Endodermal cell (in vitro differentiated cells): ENCODE measurements around the gene CLBA1. TPM values are rescaled to one million over a fixed set of nuclear protein-coding genes. Genes with fewer than 3 reads are reported as not detected.

Source experiments
- DNase-seq: peaks from one replicate; pipeline ENCODE4 v3.0.0-alpha.2; 2017
- H3K27ac ChIP-seq: 2 replicates; pipeline ENCODE4 v1.5.1; 2013; ENCODE audit warnings: mild to moderate bottlenecking, low read depth, low read length, moderate library complexity
- H3K27me3 ChIP-seq: 2 replicates; pipeline ENCODE4 v1.6.1; 2013; ENCODE audit warnings: mild to moderate bottlenecking, low read length, moderate library complexity; ENCODE audit not compliant: insufficient read depth, control insufficient read depth, poor library complexity, severe bottlenecking
- H3K36me3 ChIP-seq: 2 replicates; pipeline ENCODE4 v1.7.0; 2013; ENCODE audit warnings: mild to moderate bottlenecking, low read length, moderate library complexity; ENCODE audit not compliant: control insufficient read depth, insufficient read depth
- H3K4me1 ChIP-seq: one replicate; pipeline ENCODE4 v1.7.0; 2013; ENCODE audit warnings: low read length; ENCODE audit not compliant: control insufficient read depth, insufficient read depth
- H3K4me3 ChIP-seq: 2 replicates; pipeline ENCODE4 v1.5.1; 2013; ENCODE audit warnings: mild to moderate bottlenecking, low read length, moderate library complexity
- H3K9ac ChIP-seq: 2 replicates; pipeline ENCODE4 v1.6.1; 2013; ENCODE audit warnings: mild to moderate bottlenecking, low read length, moderate library complexity; ENCODE audit not compliant: poor library complexity, severe bottlenecking; ENCODE audit errors: extremely low read depth
- H3K9me3 ChIP-seq: 2 replicates; pipeline ENCODE4 v1.6.1; 2013; ENCODE audit warnings: mild to moderate bottlenecking, low read length, moderate library complexity; ENCODE audit not compliant: control insufficient read depth
- H3K27ac Mint-ChIP-seq: 2 replicates; pipeline ENCODE4 v1.8.0; 2020; ENCODE audit warnings: mixed read lengths
- H3K27me3 Mint-ChIP-seq: 2 replicates; pipeline ENCODE4 v1.8.0; 2021; ENCODE audit warnings: mild to moderate bottlenecking, mixed read lengths; ENCODE audit not compliant: insufficient read depth
- H3K36me3 Mint-ChIP-seq: 2 replicates; pipeline ENCODE4 v1.8.0; 2020; ENCODE audit warnings: low read depth, mixed read lengths
- H3K4me1 Mint-ChIP-seq: 2 replicates; pipeline ENCODE4 v1.8.0; 2020; ENCODE audit warnings: mixed read lengths
- H3K4me3 Mint-ChIP-seq: 2 replicates; pipeline ENCODE4 v1.8.0; 2020; ENCODE audit warnings: mild to moderate bottlenecking, moderate library complexity, mixed read lengths
- H3K9me3 Mint-ChIP-seq: 2 replicates; pipeline ENCODE4 v1.8.0; 2020; ENCODE audit warnings: mild to moderate bottlenecking, mixed read lengths
- CTCF ChIP-seq: fragments of 200-600 bp; sonication (generic); conservative IDR thresholded peaks from 2 replicates; pipeline ENCODE4 v1.5.0; 2021; ENCODE audit warnings: antibody characterized with exemption, mild to moderate bottlenecking
- WGBS, 2 experiments: methylation state at CpG; one replicate each; pipeline versions ENCODE4 v1.1.5 to v1.1.7; 2013; ENCODE audit warnings: missing lambda C conversion rate in 2 of 2, mixed read lengths in 1 of 2; ENCODE audit not compliant: insufficient coverage in 1 of 2, insufficient read length in 1 of 2; 5-methylcytosine and 5-hydroxymethylcytosine counted together
- total RNA-seq, 2 donors: library from RNA; stranded (reverse); fragmentation: NEBNext Ultra II Directional in 1 of 2; extraction: Animal tissue kit (Norgen Biotek cat#: 25700) in 1 of 2; gene quantifications; 2 replicates in 1 of 2; 3 replicates in 1 of 2; pipeline ENCODE4 v1.2.1, GENCODE V29; 2021

CLBA1 gene
- total RNA-seq, 2 donors from 2014 or later: 11.2 to 12.5 TPM

DNA sequence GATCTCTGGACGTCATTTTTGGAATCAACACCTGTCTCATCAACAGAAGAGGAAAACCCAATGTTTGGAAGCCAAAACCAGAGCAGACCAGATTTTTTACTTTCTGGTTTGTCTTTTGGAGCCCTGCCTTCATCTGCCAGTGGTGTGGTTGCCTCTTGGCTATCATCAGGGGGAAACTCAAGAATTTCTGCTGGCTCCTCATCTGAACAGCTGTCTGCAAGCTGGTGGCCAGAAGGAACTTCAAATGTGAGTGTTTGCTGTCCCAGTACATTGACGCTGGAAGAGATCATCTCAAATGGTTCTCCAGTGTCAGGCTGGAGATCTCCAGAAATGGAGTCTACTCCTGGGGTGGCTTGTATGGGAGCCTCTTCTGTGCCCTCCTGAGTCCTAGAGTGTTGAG lies 47.2 kb upstream of the CLBA1 start:
- no peak for TF ChIP-seq CTCF
- Histone ChIP-seq H3K9ac (no peak overlapping the region), H3K36me3 (no peaks in the 10 kb centered on the region), H3K4me1 (no peaks in the 10 kb centered on the region), H3K4me3 (no peak overlapping the region), H3K27me3 (peaks cover 52% of the 10 kb centered on the region), H3K9me3 (no peaks in the 10 kb centered on the region), H3K27ac (no peak overlapping the region)
- 84 to 92% methylated on average over 1 to 2 of the region's 2 CpGs for WGBS, 2 experiments
- peaks cover 58% of the 10 kb centered on the region for H3K27me3 Mint-ChIP-seq
- peak; percentile 17 for DNase-seq
- no peaks in the 10 kb centered on the region for H3K4me1 Mint-ChIP-seq
- H3K27ac Mint-ChIP-seq: no peak overlapping the region
- no peak overlapping the region for H3K4me3 Mint-ChIP-seq
- no peaks in the 10 kb centered on the region for H3K9me3 Mint-ChIP-seq
- no peaks in the 10 kb centered on the region for H3K36me3 Mint-ChIP-seq

GRCh38 chr14:104938960-104939359 lies 46.6 kb upstream of the CLBA1 start:
- H3K4me1 ChIP-seq: no peaks in the 10 kb centered on the region
- no peaks in the 10 kb centered on the region for H3K36me3 Mint-ChIP-seq
- H3K9ac ChIP-seq: no peak overlapping the region
- peak; percentile 17 for DNase-seq
- H3K27me3 Mint-ChIP-seq: peaks cover 58% of the 10 kb centered on the region
- WGBS, 2 experiments: 82% methylated on average over 1 of the region's 1 CpG; no CpG with 5 or more reads in 1 of the 2 experiments
- H3K9me3 Mint-ChIP-seq: no peaks in the 10 kb centered on the region
- no peak overlapping the region for H3K4me3 ChIP-seq
- H3K27ac Mint-ChIP-seq: no peak overlapping the region
- H3K27ac ChIP-seq: no peak overlapping the region
- H3K9me3 ChIP-seq: no peaks in the 10 kb centered on the region
- H3K4me1 Mint-ChIP-seq: no peaks in the 10 kb centered on the region
- no peaks in the 10 kb centered on the region for H3K36me3 ChIP-seq
- no peak for TF ChIP-seq CTCF
- H3K27me3 ChIP-seq: peaks cover 52% of the 10 kb centered on the region
- H3K4me3 Mint-ChIP-seq: no peak overlapping the region

GRCh38 chr14:104939666-104940410 lies 45.8 kb upstream of the CLBA1 start:
- Histone ChIP-seq H3K4me3 (no peak overlapping the region), H3K9me3 (no peaks in the 10 kb centered on the region), H3K36me3 (no peaks in the 10 kb centered on the region), H3K27me3 (peaks cover 43% of the 10 kb centered on the region), H3K9ac (no peak overlapping the region), H3K4me1 (no peaks in the 10 kb centered on the region), H3K27ac (no peak overlapping the region)
- no peaks in the 10 kb centered on the region for H3K4me1 Mint-ChIP-seq
- H3K36me3 Mint-ChIP-seq: no peaks in the 10 kb centered on the region
- 75 to 77% methylated on average over 8 to 11 of the region's 11 CpGs for whole genome bisulfite sequencing, 2 experiments
- no peaks in the 10 kb centered on the region for H3K9me3 Mint-ChIP-seq
- peaks cover 49% of the 10 kb centered on the region for H3K27me3 Mint-ChIP-seq
- no peak for TF ChIP-seq CTCF
- peak; percentile 36 for DNase-seq
- no peak overlapping the region for H3K27ac Mint-ChIP-seq
- H3K4me3 Mint-ChIP-seq: no peak overlapping the region
